Osteoblast (primary cell): ENCODE measurements around the gene FAM193A. TPM values are rescaled to one million over a fixed set of nuclear protein-coding genes. Genes with fewer than 3 reads are reported as not detected.

ENCODE experiments used
- DNase-seq: peaks from one replicate; pipeline ENCODE4 v3.0.0; 2011; ENCODE audit warnings: low spot score, mixed read lengths; ENCODE audit not compliant: insufficient read length; ENCODE audit errors: missing footprints
- H2AFZ ChIP-seq: 2 replicates; pipeline ENCODE4 v1.6.0; 2011; ENCODE audit warnings: mild to moderate bottlenecking, low read length
- H3K27ac ChIP-seq: 2 replicates; pipeline ENCODE4 v1.5.1; 2011; ENCODE audit warnings: mild to moderate bottlenecking, low read depth, low read length, moderate library complexity
- H3K27me3 ChIP-seq: 2 replicates; pipeline ENCODE4 v1.6.0; 2012; ENCODE audit warnings: mild to moderate bottlenecking, control low read depth, inconsistent platforms, low read length, moderate library complexity; ENCODE audit not compliant: insufficient read depth
- H3K36me3 ChIP-seq: 2 replicates; pipeline ENCODE4 v1.5.1; 2011; ENCODE audit warnings: mild to moderate bottlenecking, low read length, control low read depth, moderate library complexity; ENCODE audit not compliant: insufficient read depth
- H3K4me1 ChIP-seq: 2 replicates; pipeline ENCODE4 v1.5.1; 2011; ENCODE audit warnings: mild to moderate bottlenecking, low read length, control low read depth, moderate library complexity; ENCODE audit not compliant: insufficient read depth
- H3K4me2 ChIP-seq: 2 replicates; pipeline ENCODE4 v1.6.0; 2011; ENCODE audit warnings: mild to moderate bottlenecking, low read length; ENCODE audit not compliant: insufficient read depth
- H3K4me3 ChIP-seq: fragments of 200-600 bp; sonication (generic); 3 replicates; pipeline ENCODE4 v1.5.1; 2012; ENCODE audit warnings: mild to moderate bottlenecking, low read length, inconsistent platforms; ENCODE audit not compliant: insufficient read depth
- H3K79me2 ChIP-seq: 2 replicates; pipeline ENCODE4 v1.6.0; 2012; ENCODE audit warnings: mild to moderate bottlenecking, low read length, control low read depth, inconsistent platforms; ENCODE audit not compliant: insufficient read depth
- H3K9me3 ChIP-seq: 2 replicates; pipeline ENCODE4 v1.5.1; 2011; ENCODE audit warnings: low read depth, low read length, control low read depth
- H4K20me1 ChIP-seq: 2 replicates; pipeline ENCODE4 v1.6.0; 2012; ENCODE audit warnings: mild to moderate bottlenecking, low read length, control low read depth; ENCODE audit not compliant: insufficient read depth
- CTCF ChIP-seq: IDR thresholded peaks from 2 replicates; pipeline ENCODE4 v1.5.1; 2011; ENCODE audit warnings: mild to moderate bottlenecking, low read depth, low read length, moderate library complexity; ENCODE audit errors: extremely low read depth
- total RNA-seq: library from RNA; depleted of rRNA; stranded (reverse); fragments of >200 nt; gene quantifications from 2 replicates; pipeline ENCODE4 v1.2.3, GENCODE V29; 2012

The FAM193A gene
- total RNA-seq, 1 donor: 23.2 TPM

DNA sequence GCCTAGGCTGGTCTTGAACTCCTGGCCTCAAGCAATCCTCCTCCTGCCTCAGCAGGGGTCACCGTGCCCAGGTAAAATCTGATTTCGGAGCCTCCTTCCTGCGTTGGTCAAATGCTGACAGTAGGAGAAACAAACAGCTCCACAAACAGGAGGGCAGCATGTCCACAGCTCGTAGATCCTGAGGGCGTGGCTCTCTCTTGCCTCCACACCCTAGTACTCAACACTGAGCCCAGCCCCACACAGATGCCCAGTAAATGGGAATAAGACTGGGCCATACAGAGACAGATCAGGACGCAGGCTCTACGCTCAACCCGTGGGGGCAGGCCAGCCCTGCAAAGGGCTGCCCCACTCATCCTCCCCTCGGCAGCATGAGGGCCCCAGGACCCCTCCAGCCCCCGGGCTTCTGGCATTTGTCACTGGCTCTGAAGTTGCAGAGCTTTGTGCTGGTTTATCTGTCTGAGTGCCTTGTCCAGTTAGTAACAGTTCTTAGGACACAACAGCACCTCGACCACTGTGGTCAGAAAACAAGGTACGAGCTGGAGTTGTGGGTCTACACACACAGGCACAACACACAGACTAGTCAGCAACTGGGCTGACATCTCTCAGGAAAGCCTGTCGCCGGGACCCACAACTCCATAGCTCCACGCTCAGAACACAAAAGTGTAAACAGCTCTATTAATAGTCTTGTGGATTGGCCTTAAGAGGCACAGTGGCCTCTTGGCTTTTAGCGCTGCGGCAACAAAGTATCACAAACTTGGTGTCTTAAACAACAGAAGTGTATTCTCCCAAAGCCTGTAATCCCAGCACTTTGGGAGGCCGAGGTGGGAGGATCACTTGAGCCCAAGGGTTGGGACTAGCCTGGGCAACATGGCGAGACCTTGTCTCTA is 214.5 kb downstream of the FAM193A start:
- Histone ChIP-seq H3K9me3 (no peaks in the 10 kb centered on the region), H3K4me3 (no peak overlapping the region), H3K27me3 (no peaks in the 10 kb centered on the region), H3K27ac (no peak overlapping the region), H3K4me2 (no peak overlapping the region), H3K4me1 (peaks cover 16% of the 10 kb centered on the region), H4K20me1 (peaks cover 42% of the 10 kb centered on the region), H3K36me3 (peaks cover 13% of the 10 kb centered on the region), H2AFZ (no peak overlapping the region), H3K79me2 (peaks cover 63% of the 10 kb centered on the region)
- no peak for TF ChIP-seq CTCF
- no peak for DNase-seq

DNA sequence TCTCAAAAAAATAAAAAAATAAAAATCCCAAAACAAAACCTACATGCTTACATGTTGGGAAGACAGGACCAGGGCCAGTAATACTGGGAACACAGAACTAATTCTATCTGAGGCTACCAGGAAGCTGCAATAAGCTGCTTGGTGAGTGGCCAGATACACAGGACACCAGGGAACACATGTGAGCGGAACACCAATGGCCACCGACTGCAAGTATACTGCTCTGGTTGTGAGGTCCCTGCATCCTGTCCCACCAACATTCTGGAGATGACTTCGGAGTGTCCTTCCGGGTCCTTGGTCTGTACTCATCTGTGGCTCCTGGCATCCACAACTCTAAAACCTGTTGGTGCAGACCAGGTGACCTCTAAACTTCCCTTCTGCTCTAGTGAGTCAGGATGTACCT is 217.0 kb downstream of the FAM193A start:
- H3K9me3 ChIP-seq: no peaks in the 10 kb centered on the region
- H3K27me3 ChIP-seq: no peaks in the 10 kb centered on the region
- no peak overlapping the region for H2AFZ ChIP-seq
- peaks cover 30% of the 10 kb centered on the region for H4K20me1 ChIP-seq
- DNase-seq: peak; percentile 58
- H3K27ac ChIP-seq: no peak overlapping the region
- H3K4me1 ChIP-seq: peaks cover 4% of the 10 kb centered on the region
- no peak overlapping the region for H3K4me3 ChIP-seq
- peaks cover 64% of the 10 kb centered on the region for H3K79me2 ChIP-seq
- no peaks in the 10 kb centered on the region for H3K36me3 ChIP-seq
- no peak for TF ChIP-seq CTCF
- H3K4me2 ChIP-seq: no peak overlapping the region

DNA sequence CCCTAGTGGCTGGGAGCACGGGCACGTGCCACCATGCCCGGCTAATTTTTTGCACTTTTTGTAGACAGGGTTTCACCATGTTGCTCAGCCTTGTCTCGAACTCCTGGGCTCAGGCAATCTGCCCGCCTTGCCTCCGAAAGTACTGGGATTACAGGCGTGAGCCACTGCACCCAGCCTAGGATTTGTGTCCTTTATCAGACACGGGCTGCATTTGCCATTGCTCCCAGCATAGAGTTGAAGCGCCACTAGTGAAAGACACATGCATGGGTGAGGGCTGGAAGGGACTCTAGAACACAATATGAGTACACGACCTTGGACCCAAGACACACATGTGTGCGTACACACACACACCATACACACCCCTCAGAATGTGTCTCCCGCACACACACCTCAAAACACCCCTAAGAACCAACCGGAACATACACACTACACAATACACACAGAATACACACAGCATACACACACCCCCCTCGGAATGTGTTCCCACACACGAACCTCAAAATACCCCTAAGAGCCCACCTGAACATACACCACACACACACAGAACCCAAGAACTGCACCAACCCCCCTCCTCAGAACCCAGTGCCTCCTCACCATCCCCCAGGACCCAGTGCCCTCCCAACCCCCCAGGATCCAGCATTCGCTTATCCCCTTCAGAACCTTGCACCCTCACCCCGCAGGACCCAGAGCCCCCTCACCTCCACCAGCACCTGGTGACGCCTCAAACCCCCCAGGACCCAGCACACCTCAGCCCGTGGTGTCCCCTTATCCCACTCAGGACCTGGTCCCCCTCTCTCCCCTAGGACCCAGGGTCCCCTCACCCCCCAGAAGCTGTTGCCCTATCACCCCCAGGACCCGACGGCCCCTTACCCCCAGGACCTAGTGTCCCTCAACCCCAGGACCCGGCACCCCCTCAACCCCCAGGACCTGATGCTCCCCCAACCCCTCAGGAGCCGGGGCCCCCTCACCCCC is 218.7 kb downstream of the FAM193A start:
- Histone ChIP-seq H3K27me3 (no peaks in the 10 kb centered on the region), H3K4me2 (peak overlapping the region; percentile 82), H3K4me3 (peak overlapping the region; percentile 90), H2AFZ (no peak overlapping the region), H3K27ac (peak overlapping the region; percentile 58), H3K36me3 (no peaks in the 10 kb centered on the region), H4K20me1 (peaks cover 30% of the 10 kb centered on the region), H3K9me3 (no peaks in the 10 kb centered on the region), H3K79me2 (peaks cover 49% of the 10 kb centered on the region), H3K4me1 (peaks cover 4% of the 10 kb centered on the region)
- TF ChIP-seq CTCF: no peak
- peak; percentile 78 for DNase-seq
